GM12873 (cell line): Measurements from ENCODE around the gene CCT3.
A peak's percentile ranks its signal among the peaks of the same experiment; 100 is the strongest.

Experiments
- CTCF ChIP-seq: IDR thresholded peaks from 2 replicates; pipeline ENCODE4 v1.5.1; 2012; ENCODE audit warnings: low read depth, mild to moderate bottlenecking, moderate library complexity, low read length, control low read depth; ENCODE audit not compliant: insufficient read depth; ENCODE audit errors: missing control alignments

The CCT3 gene

GRCh38 chr1:156338180-156338976 lies at the start of gene CCT3, which contains the start of gene TSACC:
CCT3 (minus strand) TSS chr1:156338292; CDS start chr1:156338184, 108 bp downstream.
TSACC (plus strand) TSS chr1:156338526; CDS start chr1:156339758, 1,232 bp downstream.
- no peak for TF ChIP-seq CTCF

DNA sequence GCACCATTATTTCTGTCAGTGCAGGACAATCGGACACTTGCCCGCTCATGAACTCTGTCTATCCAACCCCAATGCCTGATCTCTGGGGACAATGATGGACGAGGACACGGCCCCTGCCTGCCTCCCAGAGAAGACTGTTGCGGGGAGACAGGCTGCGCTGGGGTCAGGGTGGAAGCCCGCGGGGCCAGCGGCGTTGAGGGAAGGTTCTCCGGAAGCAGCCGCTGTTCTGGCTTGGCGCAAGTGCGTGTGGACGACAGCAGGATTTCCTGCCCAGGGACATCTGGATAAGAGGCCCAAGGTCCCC lies 49.7 kb upstream of the CCT3 start:
- no peak for TF ChIP-seq CTCF

DNA sequence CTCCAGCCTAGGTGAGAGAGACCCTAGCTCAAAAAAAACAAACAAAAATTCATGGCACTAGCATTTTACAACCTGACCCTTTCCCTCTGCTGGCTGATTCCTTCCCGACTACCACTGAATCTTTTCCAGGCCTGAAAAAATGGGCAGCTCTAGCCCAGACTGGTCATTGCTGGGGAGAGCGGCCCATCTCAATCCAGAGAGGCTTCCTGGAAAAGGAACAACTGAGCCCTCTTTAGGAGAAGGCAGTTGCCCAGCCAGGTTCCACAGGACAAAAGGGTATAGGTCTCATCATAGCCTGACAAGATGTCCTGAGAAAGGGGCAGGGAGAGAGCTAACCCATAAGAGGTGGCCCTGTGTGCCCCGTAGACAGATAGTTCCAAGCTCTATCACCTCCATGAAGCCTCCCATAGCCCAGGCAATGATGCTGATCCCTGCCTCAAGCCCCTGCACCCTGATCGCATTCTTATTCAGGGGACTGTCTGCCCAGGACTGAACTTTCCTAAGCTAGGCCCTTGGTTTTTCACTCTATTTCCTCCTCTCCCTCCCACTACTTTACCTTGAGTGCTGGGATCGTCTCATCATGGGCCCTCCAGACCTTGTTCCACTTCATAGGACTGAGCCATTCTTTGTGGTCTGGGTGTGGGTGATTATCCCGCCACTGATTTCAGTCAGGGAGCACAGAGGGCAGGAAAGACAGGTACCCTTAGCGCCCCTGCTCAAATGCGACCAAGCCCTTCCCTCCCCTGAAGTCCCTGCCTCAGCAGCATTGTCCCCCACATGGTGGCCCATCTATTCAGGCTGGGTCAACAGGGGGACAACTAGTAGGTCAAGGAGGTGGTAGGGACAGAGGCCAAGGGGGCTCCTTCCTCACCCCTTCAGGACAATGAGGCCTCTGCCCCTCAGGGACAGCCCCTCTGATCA lies 49.1 kb upstream of the CCT3 start:
- peak; percentile 3 for TF ChIP-seq CTCF

DNA sequence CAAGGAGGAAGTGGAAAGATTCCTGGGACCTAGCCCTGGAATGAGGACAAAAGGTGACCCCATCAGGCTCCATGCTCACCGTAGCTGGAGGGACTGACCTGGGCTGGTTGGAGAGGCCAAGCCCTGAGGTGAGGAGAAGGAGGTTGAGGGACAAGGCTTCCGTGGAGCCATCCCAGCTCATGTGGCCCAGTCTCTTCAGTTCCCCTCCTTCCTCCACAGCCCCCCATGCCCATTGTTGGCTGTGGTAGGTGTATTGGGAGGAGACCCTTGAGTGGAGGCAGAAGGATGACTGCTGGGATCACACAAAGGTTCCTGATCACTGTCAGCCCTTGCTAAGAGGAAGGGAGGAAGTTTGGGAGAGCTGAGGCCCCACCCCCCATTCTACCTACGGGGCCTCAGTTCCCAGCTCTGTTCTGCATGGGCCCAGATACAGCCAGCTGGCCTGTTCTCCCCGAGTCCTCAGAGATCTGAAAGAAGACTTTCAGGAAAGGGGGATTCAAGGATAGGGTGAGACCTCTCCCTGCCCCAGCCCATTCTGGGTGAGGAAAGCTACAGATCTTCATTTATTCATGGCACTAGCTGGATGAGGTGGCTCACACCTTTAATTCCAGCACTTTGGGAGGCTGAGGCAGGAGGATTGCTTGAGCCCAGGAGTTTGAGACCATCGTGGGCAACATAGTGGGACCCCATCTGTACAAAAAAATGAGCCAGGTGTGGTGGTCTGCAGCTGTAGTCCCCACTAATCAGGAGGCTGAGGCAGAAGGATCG lies 48.2 kb upstream of the CCT3 start:
- TF ChIP-seq CTCF = no peak

DNA sequence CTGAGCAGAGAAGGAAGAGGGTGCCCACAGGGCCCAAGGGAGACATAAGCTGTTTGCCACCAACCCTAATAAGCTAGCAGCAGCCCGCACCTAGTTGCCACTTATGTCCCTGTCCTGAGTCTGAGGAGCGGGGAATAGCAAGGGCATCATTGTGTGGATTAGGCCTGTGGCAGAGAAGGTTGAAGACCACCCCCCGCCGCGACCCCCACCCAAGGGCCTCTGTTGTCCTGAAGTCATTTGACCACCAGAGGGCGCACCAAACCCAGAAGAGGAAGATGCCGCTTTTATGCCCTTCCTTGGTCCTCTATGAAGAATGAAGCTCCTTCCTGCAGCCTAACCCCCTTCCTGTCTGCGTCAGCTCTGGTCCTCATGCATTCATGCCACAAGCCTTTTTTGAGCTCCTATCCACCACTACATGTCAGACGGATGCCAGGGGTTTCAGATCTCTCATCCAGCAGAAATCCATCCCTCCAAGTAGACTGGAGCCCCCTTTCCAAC lies 47.5 kb upstream of the CCT3 start:
- peak; percentile 93 for TF ChIP-seq CTCF

DNA sequence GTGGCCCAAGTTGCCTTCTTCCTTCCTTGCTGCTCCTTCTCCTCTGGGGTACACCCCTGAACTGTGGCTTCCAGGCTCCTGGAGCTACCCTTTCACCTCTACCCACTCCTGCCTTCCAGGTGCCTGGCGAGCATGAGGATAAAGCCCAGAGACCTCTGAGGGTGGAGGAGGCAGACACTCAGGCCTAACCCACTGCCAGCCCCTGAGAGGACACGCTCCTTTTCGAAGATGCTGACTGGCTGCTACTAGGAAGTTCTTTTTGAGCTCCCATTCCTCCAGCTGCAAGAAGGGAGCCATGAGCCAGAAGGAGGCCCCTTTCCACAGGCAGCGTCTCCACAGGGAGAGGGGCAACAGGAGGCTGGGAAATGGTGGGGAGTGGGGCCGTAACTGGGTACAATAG lies 46.6 kb upstream of the CCT3 start:
- TF ChIP-seq CTCF = no peak
